Astrocyte (in vitro differentiated cells and primary cell): ENCODE results near the gene DEXI. TPM values are rescaled to one million over a fixed set of nuclear protein-coding genes. Genes with fewer than 3 reads are reported as not detected.

Experiments used
- DNase-seq: peaks from one replicate; pipeline ENCODE4 v3.0.0-alpha.2; 2010; ENCODE audit warnings: low read depth
- FAIRE-seq: peaks from 2 replicates; lab custom pipeline; 2011; peaks lifted over from hg19 to GRCh38; lab: Jason Lieb, UNC
- H2AFZ ChIP-seq: 2 replicates; pipeline ENCODE4 v1.6.0; 2012; ENCODE audit warnings: low read depth, low read length, inconsistent platforms
- H3K27ac ChIP-seq: 2 replicates; pipeline ENCODE4 v1.5.1; 2011; ENCODE audit warnings: low read depth, low read length, inconsistent platforms
- H3K27me3 ChIP-seq: 2 replicates; pipeline ENCODE4 v1.6.0; 2011; ENCODE audit warnings: low read length, inconsistent platforms; ENCODE audit not compliant: insufficient read depth
- H3K36me3 ChIP-seq: 2 replicates; pipeline ENCODE4 v1.5.1; 2011; ENCODE audit warnings: low read length, inconsistent platforms; ENCODE audit not compliant: insufficient read depth
- H3K4me1 ChIP-seq: 2 replicates; pipeline ENCODE4 v1.5.1; 2011; ENCODE audit warnings: low read length, inconsistent platforms; ENCODE audit not compliant: insufficient read depth
- H3K4me2 ChIP-seq: 2 replicates; pipeline ENCODE4 v1.6.0; 2012; ENCODE audit warnings: low read length, inconsistent platforms
- H3K4me3 ChIP-seq: 2 replicates; pipeline ENCODE4 v1.5.1; 2011; ENCODE audit warnings: low read depth, mild to moderate bottlenecking, low read length, inconsistent platforms; ENCODE audit not compliant: insufficient read depth
- H3K79me2 ChIP-seq: 2 replicates; pipeline ENCODE4 v1.6.0; 2012; ENCODE audit warnings: mild to moderate bottlenecking, low read length, inconsistent platforms; ENCODE audit not compliant: insufficient read depth
- H3K9ac ChIP-seq: 2 replicates; pipeline ENCODE4 v1.6.0; 2012; ENCODE audit warnings: mild to moderate bottlenecking, low read length, inconsistent platforms
- H3K9me3 ChIP-seq: 2 replicates; pipeline ENCODE4 v1.5.1; 2012; ENCODE audit warnings: low read depth, mild to moderate bottlenecking, low read length, inconsistent platforms; ENCODE audit not compliant: insufficient read depth
- H4K20me1 ChIP-seq: 2 replicates; pipeline ENCODE4 v1.6.0; 2012; ENCODE audit warnings: low read length, inconsistent platforms; ENCODE audit not compliant: insufficient read depth
- H3K27ac Mint-ChIP-seq: one replicate; pipeline ENCODE4 v1.8.0; 2021; ENCODE audit warnings: mild to moderate bottlenecking, mixed read lengths; ENCODE audit not compliant: unreplicated experiment
- H3K27me3 Mint-ChIP-seq: one replicate; pipeline ENCODE4 v1.8.0; 2021; ENCODE audit warnings: low read depth, mixed read lengths; ENCODE audit not compliant: unreplicated experiment
- H3K36me3 Mint-ChIP-seq: one replicate; pipeline ENCODE4 v1.8.0; 2021; ENCODE audit warnings: low read depth, mixed read lengths; ENCODE audit not compliant: unreplicated experiment
- H3K4me1 Mint-ChIP-seq: one replicate; pipeline ENCODE4 v1.8.0; 2021; ENCODE audit warnings: low read depth, mixed read lengths; ENCODE audit not compliant: unreplicated experiment
- H3K4me3 Mint-ChIP-seq: one replicate; pipeline ENCODE4 v1.8.0; 2021; ENCODE audit warnings: mild to moderate bottlenecking, moderate library complexity, mixed read lengths; ENCODE audit not compliant: unreplicated experiment
- H3K9me3 Mint-ChIP-seq: one replicate; pipeline ENCODE4 v1.8.0; 2021; ENCODE audit warnings: mild to moderate bottlenecking, mixed read lengths; ENCODE audit not compliant: unreplicated experiment
- CTCF ChIP-seq: IDR thresholded peaks from 2 replicates; pipeline ENCODE4 v1.5.1; 2011; ENCODE audit warnings: low read depth, mild to moderate bottlenecking, inconsistent platforms, low read length, moderate library complexity; ENCODE audit not compliant: insufficient read depth
- EZH2 ChIP-seq: IDR thresholded peaks from 2 replicates; pipeline ENCODE4 v1.6.1; 2012; ENCODE audit warnings: mild to moderate bottlenecking, low read length, inconsistent platforms; ENCODE audit not compliant: insufficient read depth
- total RNA-seq: library from RNA; stranded (reverse); gene quantifications from 2 replicates; pipeline ENCODE4 v1.2.1, GENCODE V29; 2021

The DEXI gene
- total RNA-seq, 1 donor from 2014 or later, result 39.8 TPM

GRCh38 chr16:10935226-10935915 is 6.9 kb downstream of the DEXI start:
- H3K27me3 ChIP-seq, result no peaks in the 10 kb centered on the region
- no peak overlapping the region for H3K9ac ChIP-seq
- H3K4me1 Mint-ChIP-seq, result peaks cover 34% of the 10 kb centered on the region
- peaks cover 24% of the 10 kb centered on the region for H3K36me3 Mint-ChIP-seq
- no peak overlapping the region for H3K27ac Mint-ChIP-seq
- H3K79me2 ChIP-seq, result peaks cover 79% of the 10 kb centered on the region
- TF ChIP-seq EZH2, result no peak
- no peak for TF ChIP-seq CTCF
- H3K27me3 Mint-ChIP-seq, result no peaks in the 10 kb centered on the region
- H3K9me3 Mint-ChIP-seq, result no peaks in the 10 kb centered on the region
- peaks cover 2% of the 10 kb centered on the region for H3K36me3 ChIP-seq
- H3K27ac ChIP-seq, result no peak overlapping the region
- no peak for FAIRE-seq
- no peaks in the 10 kb centered on the region for H3K9me3 ChIP-seq
- DNase-seq, result no peak
- no peak overlapping the region for H3K4me3 Mint-ChIP-seq
- H4K20me1 ChIP-seq, result peaks cover 99% of the 10 kb centered on the region
- H3K4me3 ChIP-seq, result no peak overlapping the region
- H3K4me1 ChIP-seq, result peaks cover 23% of the 10 kb centered on the region
- H2AFZ ChIP-seq, result no peak overlapping the region
- H3K4me2 ChIP-seq, result no peak overlapping the region

GRCh38 chr16:10934325-10935107 is 7.8 kb downstream of the DEXI start:
- no peak for TF ChIP-seq CTCF
- TF ChIP-seq EZH2, result no peak
- Mint-ChIP-seq H3K4me3 (no peak overlapping the region), H3K36me3 (peaks cover 26% of the 10 kb centered on the region), H3K4me1 (peaks cover 25% of the 10 kb centered on the region), H3K27me3 (no peaks in the 10 kb centered on the region), H3K9me3 (no peaks in the 10 kb centered on the region), H3K27ac (no peak overlapping the region)
- H3K79me2 ChIP-seq, result peaks cover 70% of the 10 kb centered on the region
- no peaks in the 10 kb centered on the region for H3K9me3 ChIP-seq
- no peak overlapping the region for H3K9ac ChIP-seq
- H2AFZ ChIP-seq, result no peak overlapping the region
- H3K27ac ChIP-seq, result no peak overlapping the region
- no peak overlapping the region for H3K4me3 ChIP-seq
- peaks cover 17% of the 10 kb centered on the region for H3K4me1 ChIP-seq
- DNase-seq (no peak), FAIRE-seq (no peak)
- no peaks in the 10 kb centered on the region for H3K27me3 ChIP-seq
- H3K4me2 ChIP-seq, result no peak overlapping the region
- peaks cover 99% of the 10 kb centered on the region for H4K20me1 ChIP-seq
- H3K36me3 ChIP-seq, result peaks cover 2% of the 10 kb centered on the region

GRCh38 chr16:10933865-10934264 is 8.4 kb downstream of the DEXI start:
- no peak overlapping the region for H3K4me2 ChIP-seq
- Mint-ChIP-seq H3K27ac (no peak overlapping the region), H3K4me3 (no peak overlapping the region), H3K27me3 (no peaks in the 10 kb centered on the region), H3K4me1 (peaks cover 20% of the 10 kb centered on the region), H3K36me3 (peaks cover 22% of the 10 kb centered on the region), H3K9me3 (no peaks in the 10 kb centered on the region)
- peaks cover 12% of the 10 kb centered on the region for H3K4me1 ChIP-seq
- TF ChIP-seq EZH2, result no peak
- TF ChIP-seq CTCF, result no peak
- peaks cover 96% of the 10 kb centered on the region for H4K20me1 ChIP-seq
- no peaks in the 10 kb centered on the region for H3K27me3 ChIP-seq
- FAIRE-seq, result no peak
- H2AFZ ChIP-seq, result no peak overlapping the region
- no peak overlapping the region for H3K27ac ChIP-seq
- DNase-seq, result no peak
- peaks cover 64% of the 10 kb centered on the region for H3K79me2 ChIP-seq
- H3K9ac ChIP-seq, result no peak overlapping the region
- H3K9me3 ChIP-seq, result no peaks in the 10 kb centered on the region
- H3K36me3 ChIP-seq, result peaks cover 2% of the 10 kb centered on the region
- H3K4me3 ChIP-seq, result no peak overlapping the region
